WTC11 (cell line): Measurements from ENCODE around the gene MIPOL1.

Experiments used
- ATF3 ChIP-seq: sonication (generic); formaldehyde crosslinking; conservative IDR thresholded peaks from 2 replicates; pipeline ENCODE4 v1.8.1; 2022; ENCODE audit warnings: mild to moderate bottlenecking, missing genetic modification reagents
- CTCF ChIP-seq: fragments of 200-600 bp; IDR thresholded peaks from 2 replicates; pipeline ENCODE4 v1.8.0; 2022; ENCODE audit warnings: antibody characterized with exemption
- ESRRA ChIP-seq: sonication (generic); formaldehyde crosslinking; IDR thresholded peaks from 2 replicates; pipeline ENCODE4 v1.8.1; 2022; ENCODE audit warnings: mild to moderate bottlenecking, missing genetic modification reagents, borderline replicate concordance
- ETV6 ChIP-seq: sonication (generic); formaldehyde crosslinking; IDR thresholded peaks from 2 replicates; pipeline ENCODE4 v1.8.1; 2022; ENCODE audit warnings: mild to moderate bottlenecking, missing genetic modification reagents
- FOXK1 ChIP-seq: sonication (generic); formaldehyde crosslinking; IDR thresholded peaks from 2 replicates; pipeline ENCODE4 v1.8.0; 2022; ENCODE audit warnings: mild to moderate bottlenecking, moderate library complexity, missing genetic modification reagents
- FOXP1 ChIP-seq: sonication (generic); formaldehyde crosslinking; IDR thresholded peaks from 2 replicates; pipeline ENCODE4 v1.8.0; 2022; ENCODE audit warnings: missing genetic modification reagents, mild to moderate bottlenecking, moderate library complexity, borderline replicate concordance
- HMGXB4 ChIP-seq: sonication (generic); formaldehyde crosslinking; IDR thresholded peaks from 2 replicates; pipeline ENCODE4 v1.8.1; 2023; ENCODE audit warnings: mild to moderate bottlenecking, moderate library complexity, missing genetic modification reagents
- JUN ChIP-seq: sonication (generic); formaldehyde crosslinking; IDR thresholded peaks from 2 replicates; pipeline ENCODE4 v1.8.0; 2023; ENCODE audit warnings: mild to moderate bottlenecking, missing genetic modification reagents
- MAX ChIP-seq: sonication (generic); formaldehyde crosslinking; IDR thresholded peaks from 2 replicates; pipeline ENCODE4 v1.8.0; 2022; ENCODE audit warnings: mild to moderate bottlenecking, missing genetic modification reagents
- NFYB ChIP-seq: sonication (generic); formaldehyde crosslinking; conservative IDR thresholded peaks from 2 replicates; pipeline ENCODE4 v1.8.0; 2022; ENCODE audit warnings: low read depth, missing genetic modification reagents
- ZNF121 ChIP-seq: sonication (generic); formaldehyde crosslinking; IDR thresholded peaks from 2 replicates; pipeline ENCODE4 v1.8.0; 2023; ENCODE audit warnings: missing genetic modification reagents
- ZNF281 ChIP-seq: sonication (generic); formaldehyde crosslinking; IDR thresholded peaks from 2 replicates; pipeline ENCODE4 v1.8.0; 2023; ENCODE audit warnings: mild to moderate bottlenecking, missing genetic modification reagents
- ZNF512 ChIP-seq: sonication (generic); formaldehyde crosslinking; IDR thresholded peaks from 2 replicates; pipeline ENCODE4 v1.8.1; 2022; ENCODE audit warnings: missing genetic modification reagents, borderline replicate concordance

GRCh38 chr14:37170237-37170636, 27.5 kb upstream of the MIPOL1 start:
- TF ChIP-seq CTCF (no peak), FOXK1 (CRISPR knock-in tag) (no peak), ESRRA (no peak), FOXP1 (no peak), NFYB (no peak), MAX (CRISPR knock-in tag) (no peak), JUN (CRISPR knock-in tag) (no peak), ETV6 (CRISPR knock-in tag) (no peak), ZNF512 (CRISPR knock-in tag) (no peak), ATF3 (no peak), ZNF121 (no peak), ZNF281 (CRISPR knock-in tag) (no peak), HMGXB4 (no peak)
